Measurements from ENCODE around the gene IGF2BP3.
"Not testable (repeated sequence)": the region's sequence is repeated elsewhere in the genome, so short reads cannot be mapped to it uniquely, and the experiment has no call there.

IGF2BP3 gene

DNA sequence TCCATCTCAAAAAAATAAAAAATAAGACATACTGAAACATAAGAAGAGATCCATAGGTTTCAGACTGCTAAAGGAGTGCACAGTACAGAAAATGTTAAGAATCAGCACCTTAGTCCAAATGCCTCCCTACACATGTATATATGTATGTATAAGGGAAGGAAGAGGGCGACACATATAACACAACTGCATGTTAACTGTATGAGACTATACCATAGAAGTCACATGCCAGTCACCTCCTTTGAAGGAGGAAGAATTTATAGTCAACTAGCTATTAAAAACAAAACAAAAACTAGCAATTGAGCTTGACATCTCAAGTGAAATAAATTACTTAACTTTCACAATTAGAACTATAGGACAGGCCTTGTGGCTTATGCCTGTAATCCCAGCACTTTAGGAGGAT lies 50.4 kb downstream of the IGF2BP3 start:
- TF ChIP-seq ZFX (IDR thresholded peaks at IDR 0.05; ENCODE audit: borderline replicate concordance), result no peak
- TF ChIP-seq, protein P1, sequence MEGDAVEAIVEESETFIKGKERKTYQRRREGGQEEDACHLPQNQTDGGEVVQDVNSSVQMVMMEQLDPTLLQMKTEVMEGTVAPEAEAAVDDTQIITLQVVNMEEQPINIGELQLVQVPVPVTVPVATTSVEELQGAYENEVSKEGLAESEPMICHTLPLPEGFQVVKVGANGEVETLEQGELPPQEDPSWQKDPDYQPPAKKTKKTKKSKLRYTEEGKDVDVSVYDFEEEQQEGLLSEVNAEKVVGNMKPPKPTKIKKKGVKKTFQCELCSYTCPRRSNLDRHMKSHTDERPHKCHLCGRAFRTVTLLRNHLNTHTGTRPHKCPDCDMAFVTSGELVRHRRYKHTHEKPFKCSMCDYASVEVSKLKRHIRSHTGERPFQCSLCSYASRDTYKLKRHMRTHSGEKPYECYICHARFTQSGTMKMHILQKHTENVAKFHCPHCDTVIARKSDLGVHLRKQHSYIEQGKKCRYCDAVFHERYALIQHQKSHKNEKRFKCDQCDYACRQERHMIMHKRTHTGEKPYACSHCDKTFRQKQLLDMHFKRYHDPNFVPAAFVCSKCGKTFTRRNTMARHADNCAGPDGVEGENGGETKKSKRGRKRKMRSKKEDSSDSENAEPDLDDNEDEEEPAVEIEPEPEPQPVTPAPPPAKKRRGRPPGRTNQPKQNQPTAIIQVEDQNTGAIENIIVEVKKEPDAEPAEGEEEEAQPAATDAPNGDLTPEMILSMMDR (IDR thresholded peaks at IDR 0.05), result no peak
- no peak overlapping the region for H3K27ac ChIP-seq

DNA sequence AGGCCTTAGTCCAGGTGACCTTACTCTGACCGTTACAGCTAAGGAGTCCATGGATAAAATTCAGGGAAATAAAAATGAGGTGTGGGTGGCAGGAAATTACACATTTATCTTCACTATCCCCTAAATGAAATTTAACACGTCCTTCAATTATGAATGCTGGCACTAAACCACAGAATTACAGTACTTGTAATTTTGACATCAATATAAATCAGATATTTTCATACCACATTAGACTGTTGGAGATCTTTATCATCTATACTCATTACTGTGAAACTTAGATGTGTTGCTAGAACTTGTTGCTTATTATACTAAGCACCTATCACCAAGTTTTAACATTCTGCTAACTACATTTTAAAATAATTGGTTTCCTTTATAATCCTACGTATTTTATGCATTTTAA lies 51.1 kb downstream of the IGF2BP3 start:
- TF ChIP-seq ZFX (IDR thresholded peaks at IDR 0.05; ENCODE audit: borderline replicate concordance), result no peak
- TF ChIP-seq, protein P1 (IDR thresholded peaks at IDR 0.05), result no peak
- H3K27ac ChIP-seq, result no peak overlapping the region

DNA sequence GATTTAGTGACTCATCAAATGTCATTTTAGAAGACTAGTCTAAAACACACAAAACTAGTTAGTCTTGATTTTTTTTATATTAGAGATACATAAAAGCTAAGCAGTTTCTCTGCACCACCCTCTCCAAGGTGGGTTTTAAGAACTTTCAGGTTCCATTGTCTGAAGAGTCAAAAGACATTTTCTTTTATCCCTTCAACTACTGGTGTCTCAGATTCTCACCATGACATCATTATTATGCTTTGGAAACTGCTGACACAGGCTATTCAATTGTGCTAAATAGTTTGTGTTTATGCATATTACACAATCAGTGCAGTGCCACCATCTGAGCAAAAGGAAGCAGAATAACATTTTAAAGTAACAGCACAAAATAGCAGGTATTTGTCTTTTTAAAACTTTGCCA lies 52.2 kb downstream of the IGF2BP3 start:
- TF ChIP-seq, protein P1 (IDR thresholded peaks at IDR 0.05), result no peak
- TF ChIP-seq ZFX (IDR thresholded peaks at IDR 0.05; ENCODE audit: borderline replicate concordance), result no peak
- no peak overlapping the region for H3K27ac ChIP-seq

DNA sequence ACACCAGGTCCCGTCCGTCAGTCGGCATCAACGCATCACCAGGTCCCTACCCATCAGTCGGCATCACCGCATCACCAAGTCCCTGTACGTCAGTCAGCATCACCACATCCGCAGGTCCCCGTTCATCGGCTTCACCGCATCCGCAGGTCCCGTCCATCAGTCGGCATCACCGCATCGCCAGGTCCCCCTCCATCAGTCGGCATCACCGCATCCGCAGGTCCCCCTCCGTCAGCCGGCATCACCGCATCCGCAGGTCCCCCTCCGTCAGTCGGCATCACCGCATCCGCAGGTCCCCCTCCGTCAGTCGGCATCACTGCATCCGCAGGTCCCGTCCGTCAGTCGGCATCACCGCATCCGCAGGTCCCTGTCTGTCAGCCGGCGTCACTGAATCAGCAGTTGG lies 55.1 kb downstream of the IGF2BP3 start:
- no peak overlapping the region for H3K27ac ChIP-seq
- TF ChIP-seq, protein P1 (IDR thresholded peaks at IDR 0.05), result no peak
- TF ChIP-seq ZFX (IDR thresholded peaks at IDR 0.05; ENCODE audit: borderline replicate concordance), result no peak

DNA sequence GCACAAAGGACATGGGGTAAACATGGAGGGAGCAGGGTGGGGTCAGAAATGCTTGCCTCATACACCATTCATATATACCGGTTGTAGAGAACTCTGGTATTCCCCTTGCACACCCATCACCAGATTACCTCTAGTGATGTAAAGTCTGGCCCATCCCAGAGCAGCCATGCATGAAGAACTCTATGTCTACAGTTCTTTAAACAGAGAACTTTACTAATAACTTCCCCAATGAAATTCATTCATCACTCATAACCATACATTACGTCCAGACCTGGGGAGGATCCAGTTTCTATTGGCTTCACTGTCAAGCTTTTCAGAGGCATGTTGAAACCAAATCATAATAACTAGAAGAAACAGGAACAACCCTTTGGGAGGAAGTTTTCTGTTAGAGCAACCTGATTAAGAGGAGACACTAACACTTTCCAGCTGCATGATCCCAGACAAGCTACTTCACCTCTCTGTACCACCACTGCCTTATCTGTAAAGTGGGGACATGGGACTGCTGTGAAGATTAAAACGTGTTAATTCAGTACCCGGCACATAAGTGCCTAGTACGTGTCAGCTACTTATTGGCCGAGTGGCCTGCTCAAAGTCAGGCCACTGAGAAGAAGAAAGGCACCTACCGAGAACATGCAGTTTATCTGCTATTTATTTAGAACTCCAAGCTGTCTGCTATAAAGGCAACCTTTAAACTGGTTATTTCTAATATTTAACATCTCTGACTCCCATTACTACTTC lies 59.7 kb downstream of the IGF2BP3 start:
- no peak overlapping the region for H3K27ac ChIP-seq
- TF ChIP-seq ZFX (IDR thresholded peaks at IDR 0.05; ENCODE audit: borderline replicate concordance), result no peak
- TF ChIP-seq, protein P1 (IDR thresholded peaks at IDR 0.05), result no peak

DNA sequence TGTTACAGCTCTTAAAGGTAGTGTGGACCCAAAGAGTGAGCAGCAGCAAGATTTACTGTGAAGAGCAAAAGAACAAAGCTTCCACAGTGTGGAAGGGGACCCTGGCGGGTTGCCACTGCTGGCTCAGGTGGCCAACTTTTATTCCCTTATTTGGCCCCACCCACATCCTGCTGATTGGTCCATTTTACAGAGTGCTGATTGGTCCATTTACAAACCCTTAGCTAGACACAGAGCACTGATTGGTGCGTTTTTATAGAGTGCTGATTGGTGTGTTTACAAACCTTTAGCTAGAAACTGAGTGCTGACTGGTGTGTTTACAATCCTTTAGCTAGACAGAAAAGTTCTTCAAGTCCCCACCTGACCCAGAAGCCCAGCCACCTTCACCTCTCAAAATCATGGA lies 63.7 kb downstream of the IGF2BP3 start:
- H3K27ac ChIP-seq, result not testable (repeated sequence)

DNA sequence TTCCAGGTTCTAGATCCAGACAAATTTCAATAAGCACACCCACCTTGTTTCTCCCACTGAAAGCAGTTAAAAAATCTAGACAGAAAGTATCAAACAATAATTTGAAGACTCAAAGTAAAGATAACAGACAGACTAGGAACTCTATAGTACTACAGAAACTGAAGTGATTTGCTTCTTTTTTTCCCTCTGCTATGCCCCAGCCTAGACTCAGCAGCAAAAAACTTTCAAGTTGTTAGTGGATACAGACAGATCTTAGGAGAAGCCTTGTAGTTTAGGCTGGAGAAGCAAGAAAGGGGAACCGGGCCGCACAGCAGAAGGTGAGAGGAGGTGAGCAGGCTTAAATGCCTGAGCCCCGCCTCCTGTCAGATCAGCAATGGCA lies 65.1 kb downstream of the IGF2BP3 start:
- H3K27ac ChIP-seq, result no peak overlapping the region
- no peak for TF ChIP-seq ZFX (IDR thresholded peaks at IDR 0.05; ENCODE audit: borderline replicate concordance)
- TF ChIP-seq, protein P1 (IDR thresholded peaks at IDR 0.05), result no peak

All from 22Rv1 (cell line).